Right cardiac atrium (tissue), 5 donors: ENCODE measurements around the gene TPCN1. TPM values are rescaled to one million over a fixed set of nuclear protein-coding genes. Genes with fewer than 3 reads are reported as not detected.
A peak's percentile ranks its signal among the peaks of the same experiment; 100 is the strongest.

Experiments
- ATAC-seq, 2 donors: fragments of 200-7000 bp; cut with Tn5 transposase; one replicate each; pipeline versions ENCODE4 v1.8.0 to v1.9.1; 2020; ENCODE audit warnings: moderate library complexity in 2 of 2, mild to moderate bottlenecking in 1 of 2
- DNase-seq, 3 donors: peaks; one replicate each; pipeline ENCODE4 v3.0.0-alpha.2; 2020
- H3K27ac ChIP-seq: one replicate; pipeline ENCODE4 v1.5.1; 2013; ENCODE audit warnings: mild to moderate bottlenecking, low read length, control low read depth, moderate library complexity
- H3K27me3 ChIP-seq: one replicate; pipeline ENCODE4 v1.6.1; 2013; ENCODE audit not compliant: control insufficient read depth, insufficient read depth
- H3K4me1 ChIP-seq: one replicate; pipeline ENCODE4 v1.6.1; 2013; ENCODE audit warnings: low read length; ENCODE audit not compliant: control insufficient read depth, insufficient read depth
- H3K4me3 ChIP-seq: one replicate; pipeline ENCODE4 v1.5.1; 2013; ENCODE audit warnings: low read length, control low read depth
- H3K9me3 ChIP-seq: one replicate; pipeline ENCODE4 v1.6.1; 2013; ENCODE audit warnings: low read length; ENCODE audit not compliant: control insufficient read depth
- WGBS: extraction: QIAGEN DNeasy Blood & Tissue Kit; methylation state at CpG from one replicate; pipeline ENCODE4 v1.1.7; 2013; 5-methylcytosine and 5-hydroxymethylcytosine counted together
- intact Hi-C, 4 donors: fragments of 100-400 bp; cut with DNase I; formaldehyde crosslinking; loops; one replicate each; pipeline versions ENCODE4 v1.11.0 to v1.14.0; 2022 to 2023
- polyA plus RNA-seq: library from polyadenylated mRNA; stranded (reverse); fragments of 200-250 nt; gene quantifications from one replicate; pipeline ENCODE4 v1.2.3, GENCODE V29; 2013
- total RNA-seq, 4 donors: library from RNA; stranded (reverse); fragmentation: NEBNext Ultra II Directional; extraction: Animal tissue kit (Norgen Biotek cat#: 25700); gene quantifications; one replicate each; pipeline ENCODE4 v1.2.1, GENCODE V29; 2021
- donor health status: healthy with polysubstance abuse.
- donor health status: DM: no; HTN: yes; CAD: no.
- donor health status: DM: no; HTN: no; CAD: no.
- donor health status: DM: no; HTN: yes; CAD: no; lungs with severe emphysema.
- donor health status: DM: yes; HTN: yes; CAD: no.

TPCN1 gene
- total and polyA plus RNA-seq, 5 donors, result 43.1 to 96.1 (median 75.6) TPM

DNA sequence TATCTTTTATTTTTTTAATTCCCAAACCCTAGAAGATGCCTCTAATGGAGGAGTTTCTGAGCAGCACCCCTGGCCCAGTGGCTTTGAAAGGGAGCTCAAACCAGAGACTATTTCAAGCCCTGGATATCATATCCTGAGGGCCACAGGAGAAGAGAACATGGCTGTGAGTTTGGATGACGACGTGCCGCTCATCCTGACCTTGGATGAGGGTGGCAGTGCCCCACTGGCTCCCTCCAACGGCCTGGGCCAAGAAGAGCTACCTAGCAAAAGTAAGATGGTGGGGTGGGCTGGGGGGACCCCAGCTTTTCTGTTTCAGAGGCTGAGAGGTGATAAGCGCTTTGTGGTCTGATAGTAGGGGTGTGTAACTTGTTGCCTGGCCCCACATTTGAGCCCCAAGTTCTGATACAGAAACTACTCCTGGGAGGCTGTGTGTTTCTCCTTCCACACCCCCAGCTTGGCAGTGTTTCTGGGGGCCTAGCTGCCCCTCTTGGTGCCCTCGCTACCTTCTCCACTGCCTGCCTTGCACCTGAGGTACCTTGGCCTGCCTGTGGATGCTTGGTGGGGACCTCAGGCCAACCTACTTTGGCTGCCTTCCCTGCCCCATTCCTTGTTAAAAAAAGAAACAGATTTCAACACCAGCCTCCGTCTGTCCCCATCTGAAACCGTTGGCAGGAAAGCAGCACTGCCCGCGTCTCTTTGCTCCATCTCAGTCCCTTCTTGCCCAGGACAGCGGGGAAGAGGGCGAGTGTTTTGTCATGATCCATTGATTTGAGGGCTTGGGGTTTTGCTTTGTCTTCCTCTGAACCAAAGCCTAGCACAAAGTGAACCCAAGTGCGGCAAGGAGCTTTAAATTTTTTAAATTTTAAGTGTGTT lies 5.7 kb downstream of the TPCN1 start:
- ATAC-seq, result peak in 1 of 2 donors; percentile 35
- intact Hi-C loops, result no loop called here
- H3K4me3 ChIP-seq, result no peak overlapping the region
- no peaks in the 10 kb centered on the region for H3K9me3 ChIP-seq
- peaks cover 31% of the 10 kb centered on the region for H3K4me1 ChIP-seq
- H3K27me3 ChIP-seq, result no peaks in the 10 kb centered on the region
- DNase-seq, result peak in 2 of 3 donors; percentile 35 to 66
- H3K27ac ChIP-seq, result peak overlapping the region; percentile 99
- 62% methylated on average over 13 of the region's 13 CpGs for WGBS

DNA sequence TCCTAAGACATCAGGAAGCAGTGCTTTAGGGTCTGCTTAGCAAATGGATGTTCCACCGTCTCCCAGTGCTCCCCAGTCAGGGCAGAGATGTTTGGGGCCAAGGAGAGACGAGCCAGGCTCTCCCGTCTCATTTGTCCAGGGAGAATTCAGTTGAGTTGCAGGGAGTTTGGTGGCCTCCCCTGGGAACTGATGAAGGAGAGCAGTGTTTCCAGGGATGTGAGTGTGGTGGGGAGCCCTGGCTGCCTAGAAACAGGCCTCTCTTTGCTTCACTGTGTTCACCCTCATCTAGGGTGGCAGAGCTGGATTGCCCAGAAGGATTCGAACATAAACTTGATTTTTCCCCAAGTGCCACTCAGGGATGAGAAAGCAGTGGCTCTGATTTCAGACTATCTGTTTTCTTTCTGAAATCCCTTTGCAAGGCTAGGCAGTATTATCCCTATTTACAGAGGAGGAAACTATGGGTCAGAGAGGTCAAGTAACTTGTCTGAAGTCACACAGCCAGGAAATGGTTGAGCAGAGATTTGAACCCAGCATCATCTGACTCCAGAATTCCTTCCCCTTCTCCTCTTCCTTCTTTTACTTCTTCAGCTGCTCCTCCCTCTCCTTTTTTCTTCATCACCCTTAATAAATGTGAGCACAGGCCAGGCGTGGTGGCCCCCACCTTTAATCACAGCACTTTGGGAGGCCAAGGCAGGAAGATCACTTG lies 6.6 kb downstream of the TPCN1 start:
- DNase-seq (peak in 1 of 3 donors; percentile 16), ATAC-seq (no peak)
- Histone ChIP-seq H3K27ac (peak overlapping the region; percentile 99), H3K4me1 (peaks cover 28% of the 10 kb centered on the region), H3K9me3 (no peaks in the 10 kb centered on the region), H3K4me3 (no peak overlapping the region), H3K27me3 (no peaks in the 10 kb centered on the region)
- WGBS, result 74% methylated on average over 5 of the region's 5 CpGs
- intact Hi-C loops, result no loop called here

DNA sequence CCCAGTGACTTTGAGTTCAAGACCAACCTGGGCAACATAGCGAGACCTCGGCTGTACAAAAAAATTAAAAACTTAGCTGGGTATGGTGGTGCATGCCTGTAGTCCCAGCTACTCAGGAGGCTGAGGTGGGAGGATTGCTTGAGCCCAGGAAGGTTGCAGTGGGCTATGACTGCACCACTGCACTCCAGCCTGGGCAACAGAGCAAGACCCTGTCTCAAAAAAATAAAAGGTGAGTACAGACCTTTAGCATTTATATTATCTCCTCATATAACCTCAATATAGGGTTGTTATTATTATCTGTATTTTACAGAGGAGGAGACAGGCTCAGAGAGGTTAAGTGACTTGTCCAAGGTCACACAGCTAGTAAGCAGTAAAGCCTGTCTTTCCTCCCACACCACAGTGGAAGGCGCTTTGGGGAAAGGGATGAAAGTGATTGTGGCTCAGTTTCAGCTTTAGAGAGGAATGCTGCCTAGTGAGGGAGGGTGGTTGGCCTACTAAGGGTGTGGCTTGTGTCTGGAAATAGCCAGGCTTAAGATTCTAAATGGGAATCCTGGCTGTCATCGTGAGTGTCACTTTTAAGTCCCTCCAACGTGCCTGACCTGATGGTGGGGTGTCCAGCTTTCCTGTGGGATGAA lies 7.2 kb downstream of the TPCN1 start:
- Histone ChIP-seq H3K4me1 (peaks cover 34% of the 10 kb centered on the region), H3K4me3 (no peak overlapping the region), H3K27me3 (no peaks in the 10 kb centered on the region), H3K27ac (peak overlapping the region; percentile 99), H3K9me3 (no peaks in the 10 kb centered on the region)
- intact Hi-C loops, result no loop called here
- 62% methylated on average over 5 of the region's 5 CpGs for WGBS
- DNase-seq (peak in 1 of 3 donors; percentile 30), ATAC-seq (peak; percentile 11 to 15)

- 80% methylated on average over 15 of the region's 15 CpGs for WGBS
- intact Hi-C loops, result no loop called here
- Histone ChIP-seq H3K27ac (peak overlapping the region; percentile 76), H3K4me3 (no peak overlapping the region), H3K4me1 (peaks cover 37% of the 10 kb centered on the region), H3K9me3 (no peaks in the 10 kb centered on the region), H3K27me3 (no peaks in the 10 kb centered on the region)
- DNase-seq, result peak in 1 of 3 donors; percentile 51
- peak in 1 of 2 donors; percentile 40 for ATAC-seq
Observed at GRCh38 chr12:113230315-113231234, 9.3 kb downstream of the TPCN1 start.

DNA sequence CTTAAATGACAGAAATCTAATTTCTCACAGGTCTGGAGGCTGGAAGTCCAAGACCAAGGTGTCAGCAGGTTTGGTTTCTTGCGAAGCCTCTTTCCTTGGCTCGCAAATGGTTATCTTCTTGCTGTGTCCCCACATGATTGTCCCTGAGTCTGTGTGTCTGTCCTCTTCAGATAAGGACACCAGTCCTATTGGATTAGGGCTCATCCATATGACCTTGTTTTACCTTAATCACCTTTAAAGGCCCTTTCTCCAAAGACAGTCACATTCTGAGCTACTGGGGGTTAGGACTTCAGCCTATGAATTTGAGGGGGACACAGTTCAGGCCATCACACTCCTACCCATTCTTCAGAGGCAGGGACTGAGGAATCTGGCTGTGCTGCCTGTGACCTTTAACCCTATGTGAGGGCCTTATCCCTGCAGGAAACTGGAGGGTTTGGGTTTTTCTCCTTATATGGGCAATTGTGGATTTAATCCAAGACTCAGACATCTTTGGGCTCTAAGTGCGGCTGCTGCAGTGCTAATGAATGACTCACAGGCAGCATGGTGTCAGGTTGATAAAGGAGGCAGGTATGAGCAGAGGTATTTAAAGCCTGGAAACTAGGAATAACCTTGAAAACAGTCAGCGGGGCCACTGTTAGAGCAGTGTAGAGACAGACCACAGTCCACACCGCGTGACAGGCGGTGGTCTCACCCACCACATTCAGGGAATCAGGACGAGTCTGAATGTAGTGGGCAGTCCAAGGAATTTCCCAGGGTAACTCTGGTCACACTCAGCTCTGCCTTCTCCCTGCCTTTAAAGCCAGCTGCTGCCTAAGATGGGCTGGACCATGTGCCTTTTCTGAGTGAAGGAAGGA lies 10.2 kb downstream of the TPCN1 start:
- H3K27ac ChIP-seq, result peak overlapping the region; percentile 76
- intact Hi-C loops, result no loop called here

GRCh38 chr12:113232089-113232839 lies 11.0 kb downstream of the TPCN1 start:
- ATAC-seq (no peak), DNase-seq (peak in 1 of 3 donors; percentile 56)
- peak overlapping the region; percentile 76 for H3K27ac ChIP-seq
- intact Hi-C loops, result no loop called here
- no peaks in the 10 kb centered on the region for H3K9me3 ChIP-seq
- H3K4me3 ChIP-seq, result no peak overlapping the region
- peaks cover 38% of the 10 kb centered on the region for H3K4me1 ChIP-seq
- no peaks in the 10 kb centered on the region for H3K27me3 ChIP-seq
- WGBS, result 85% methylated on average over 18 of the region's 18 CpGs

More for the DNA sequence above, 10.2 kb downstream of the TPCN1 start:
- Histone ChIP-seq H3K9me3 (no peaks in the 10 kb centered on the region), H3K27me3 (no peaks in the 10 kb centered on the region), H3K4me1 (peaks cover 44% of the 10 kb centered on the region), H3K4me3 (no peak overlapping the region)
- DNase-seq (peak in 1 of 3 donors; percentile 32), ATAC-seq (peak in 1 of 2 donors; percentile 44)
- WGBS, result 85% methylated on average over 8 of the region's 8 CpGs

- Histone ChIP-seq H3K27ac (peak overlapping the region; percentile 76), H3K27me3 (no peaks in the 10 kb centered on the region), H3K4me1 (peaks cover 39% of the 10 kb centered on the region), H3K4me3 (no peak overlapping the region), H3K9me3 (no peaks in the 10 kb centered on the region)
- ATAC-seq, result peak; percentile 30 to 48
- 59% methylated on average over 25 of the region's 25 CpGs for WGBS
- peak; percentile 55 to 77 (median 77) for DNase-seq
- intact Hi-C loops, result no loop called here
Observed at GRCh38 chr12:113232840-113233585, 11.7 kb downstream of the TPCN1 start.

DNA sequence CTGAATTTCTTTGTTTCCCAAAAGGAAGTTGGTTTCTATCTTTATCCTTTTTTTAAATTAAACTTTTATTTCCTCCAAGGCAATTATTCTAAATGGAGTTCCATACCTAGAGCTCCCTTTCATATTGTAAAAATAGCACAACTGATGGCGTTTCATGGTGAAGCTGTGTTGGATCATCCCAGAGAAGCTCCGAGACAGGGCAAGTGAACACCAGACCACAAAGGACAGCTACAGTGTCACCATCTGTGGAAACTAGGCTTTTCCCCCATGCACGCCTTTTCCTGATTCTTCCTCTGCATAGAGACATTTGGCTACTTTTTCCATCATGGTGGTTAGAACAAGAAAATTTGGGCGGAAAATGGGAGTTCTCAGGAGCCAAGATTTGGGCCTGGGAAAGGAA lies 12.7 kb downstream of the TPCN1 start:
- intact Hi-C loops, result no loop called here
- DNase-seq, result no peak

GRCh38 chr12:113234483-113234882 lies 13.2 kb downstream of the TPCN1 start:
- DNase-seq (peak in 1 of 3 donors; percentile 3), ATAC-seq (no peak)
- WGBS, result 88% methylated on average over 4 of the region's 4 CpGs

More for the DNA sequence above, 12.7 kb downstream of the TPCN1 start:
- H3K9me3 ChIP-seq, result no peaks in the 10 kb centered on the region
- ATAC-seq, result no peak
- H3K4me1 ChIP-seq, result peaks cover 39% of the 10 kb centered on the region
- no peaks in the 10 kb centered on the region for H3K27me3 ChIP-seq
- peak overlapping the region; percentile 76 for H3K27ac ChIP-seq
- 85% methylated on average over 4 of the region's 4 CpGs for WGBS
- H3K4me3 ChIP-seq, result no peak overlapping the region

More at GRCh38 chr12:113234483-113234882, 13.2 kb downstream of the TPCN1 start:
- Histone ChIP-seq H3K27me3 (no peaks in the 10 kb centered on the region), H3K27ac (no peak overlapping the region), H3K4me3 (no peak overlapping the region), H3K4me1 (peaks cover 42% of the 10 kb centered on the region), H3K9me3 (no peaks in the 10 kb centered on the region)
- intact Hi-C loops, result no loop called here
